ENCODE results near the gene KCNQ1OT1.

Gene KCNQ1OT1

GRCh38 chr11:2704356-2704755, 4.6 kb upstream of the KCNQ1OT1 start:
- no peak for FAIRE-seq
- no peak for DNase-seq (ENCODE audit: extremely low spot score, insufficient read length, low read depth)

- no peak for DNase-seq (ENCODE audit: extremely low spot score, insufficient read length, low read depth)
Observed at GRCh38 chr11:2703363-2704141, 3.8 kb upstream of the KCNQ1OT1 start.

GRCh38 chr11:2702771-2703362, 3.1 kb upstream of the KCNQ1OT1 start:
- DNase-seq (ENCODE audit: extremely low spot score, insufficient read length, low read depth) (no peak), FAIRE-seq (no peak)

More at GRCh38 chr11:2703363-2704141, 3.8 kb upstream of the KCNQ1OT1 start:
- FAIRE-seq = no peak

- DNase-seq (ENCODE audit: extremely low spot score, insufficient read length, low read depth) (no peak), FAIRE-seq (no peak)
Observed at GRCh38 chr11:2701898-2702434, 2.2 kb upstream of the KCNQ1OT1 start.

GRCh38 chr11:2701230-2701629, 1.4 kb upstream of the KCNQ1OT1 start:
- FAIRE-seq (no peak), DNase-seq (ENCODE audit: extremely low spot score, insufficient read length, low read depth) (no peak)

GRCh38 chr11:2700415-2701211, 819 bp upstream of the KCNQ1OT1 start:
- FAIRE-seq (peak; percentile 41), DNase-seq (ENCODE audit: extremely low spot score, insufficient read length, low read depth) (no peak)

- no peak for DNase-seq (ENCODE audit: extremely low spot score, insufficient read length, low read depth)
- no peak for FAIRE-seq
Observed at GRCh38 chr11:2699185-2699530, 636 bp downstream of the KCNQ1OT1 start.

- FAIRE-seq (no peak), DNase-seq (ENCODE audit: extremely low spot score, insufficient read length, low read depth) (no peak)
Observed at GRCh38 chr11:2698386-2699184, 1.2 kb downstream of the KCNQ1OT1 start.

- DNase-seq (ENCODE audit: extremely low spot score, insufficient read length, low read depth) (no peak), FAIRE-seq (no peak)
Observed at GRCh38 chr11:2697866-2698265, 1.9 kb downstream of the KCNQ1OT1 start.

- DNase-seq (ENCODE audit: extremely low spot score, insufficient read length, low read depth) (no peak), FAIRE-seq (no peak)
Observed at GRCh38 chr11:2696455-2696854, 3.3 kb downstream of the KCNQ1OT1 start.

GRCh38 chr11:2694995-2695939, 4.5 kb downstream of the KCNQ1OT1 start:
- FAIRE-seq (no peak), DNase-seq (ENCODE audit: extremely low spot score, insufficient read length, low read depth) (no peak)

GRCh38 chr11:2694495-2694894, 5.3 kb downstream of the KCNQ1OT1 start:
- no peak for DNase-seq (ENCODE audit: extremely low spot score, insufficient read length, low read depth)
- FAIRE-seq = no peak

GRCh38 chr11:2693271-2694261, 6.2 kb downstream of the KCNQ1OT1 start:
- DNase-seq (ENCODE audit: extremely low spot score, insufficient read length, low read depth) (no peak), FAIRE-seq (no peak)

- FAIRE-seq = no peak
- no peak for DNase-seq (ENCODE audit: extremely low spot score, insufficient read length, low read depth)
Observed at GRCh38 chr11:2691991-2692875, 7.6 kb downstream of the KCNQ1OT1 start.

GRCh38 chr11:2691355-2691761, 8.4 kb downstream of the KCNQ1OT1 start:
- no peak for FAIRE-seq
- no peak for DNase-seq (ENCODE audit: extremely low spot score, insufficient read length, low read depth)

- FAIRE-seq = no peak
Observed at GRCh38 chr11:2690596-2691354, 9.0 kb downstream of the KCNQ1OT1 start.

More at GRCh38 chr11:2690596-2691354, 9.0 kb downstream of the KCNQ1OT1 start:
- DNase-seq (ENCODE audit: extremely low spot score, insufficient read length, low read depth) = no peak
